Lower leg skin (tissue), 3 donors: ENCODE measurements around the gene GPR17.

Experiments used
- CTCF ChIP-seq, 3 donors: fragments of 450-650 bp; IDR thresholded peaks; one replicate each; pipeline ENCODE4 v1.5.1; 2016; ENCODE audit warnings: antibody characterized with exemption in 3 of 3, mild to moderate bottlenecking in 3 of 3, moderate library complexity in 2 of 3
- POLR2A ChIP-seq, 2 donors: fragments of 450-650 bp; IDR thresholded peaks; one replicate each; pipeline ENCODE4 v1.6.1; 2016 to 2017; ENCODE audit warnings: antibody characterized with exemption in 2 of 2, mild to moderate bottlenecking in 1 of 2, moderate library complexity in 1 of 2

- TF ChIP-seq CTCF (IDR thresholded peaks at IDR 0.05) (no peak), POLR2A (IDR thresholded peaks at IDR 0.05) (no peak)
These were observed 18.9 kb downstream of the GPR17 start for GRCh38 chr2:127664895-127665225.
